H1 (cell line): ENCODE data around the gene NKX2-1.

Experiments
- CTCF ChIP-seq, 3 experiments: IDR thresholded peaks; 1 replicate in 2 of 3; 2 replicates in 1 of 3; pipeline versions ENCODE4 v1.5.1 to v1.6.1; 2011; ENCODE audit warnings: low read length in 3 of 3, mild to moderate bottlenecking in 3 of 3, inconsistent platforms in 2 of 3, low read depth in 1 of 3, moderate library complexity in 1 of 3; ENCODE audit not compliant: insufficient read depth in 1 of 3; ENCODE audit errors: control extremely low read depth in 1 of 3
- POLR2A ChIP-seq, 2 experiments: IDR thresholded peaks; 1 replicate in 1 of 2; 2 replicates in 1 of 2; pipeline ENCODE4 v1.6.1; 2011; ENCODE audit warnings: low read depth in 2 of 2, low read length in 2 of 2, mild to moderate bottlenecking in 2 of 2; ENCODE audit errors: control extremely low read depth in 1 of 2
- SP2 ChIP-seq: IDR thresholded peaks from 2 replicates; pipeline ENCODE4 v1.6.1; 2012; ENCODE audit warnings: mild to moderate bottlenecking, low read length, inconsistent platforms

- TF ChIP-seq POLR2A (IDR thresholded peaks at IDR 0.05; ENCODE audit: control extremely low read depth in 1 of 2, low read depth in 2 of 2, low read length in 2 of 2) (no peak), SP2 (no peak), CTCF (IDR thresholded peaks at IDR 0.05; ENCODE audit: control extremely low read depth in 1 of 3, insufficient read depth in 1 of 3, low read depth in 1 of 3, low read length in 3 of 3) (no peak)
Observed at GRCh38 chr14:36550899-36551298, 30.9 kb upstream of the NKX2-1 start.
